Neural progenitor cell (in vitro differentiated cells): ENCODE measurements around the gene SMPDL3B. TPM values are rescaled to one million over a fixed set of nuclear protein-coding genes. Genes with fewer than 3 reads are reported as not detected.
A peak's percentile ranks its signal among the peaks of the same experiment; 100 is the strongest.

Experiments
- DNase-seq: peaks from one replicate; pipeline ENCODE4 v3.0.0-alpha.2; 2016; ENCODE audit warnings: low spot score
- H2AFZ ChIP-seq: fragments of 200-600 bp; sonication (generic); replicated peaks from 2 replicates; pipeline ENCODE4 v1.6.1; 2016; ENCODE audit warnings: antibody characterized with exemption
- H3F3A ChIP-seq: fragments of 200-600 bp; sonication (generic); 2 replicates; pipeline ENCODE4 v1.6.1; 2016; ENCODE audit warnings: antibody characterized with exemption, low read depth
- H3K27ac ChIP-seq: fragments of 200-600 bp; sonication (generic); 2 replicates; pipeline ENCODE4 v1.5.1; 2016; ENCODE audit warnings: mild to moderate bottlenecking
- H3K27me3 ChIP-seq: fragments of 200-600 bp; sonication (generic); 2 replicates; pipeline ENCODE4 v1.6.1; 2016; ENCODE audit warnings: mild to moderate bottlenecking, moderate library complexity
- H3K36me3 ChIP-seq: fragments of 200-600 bp; sonication (generic); 2 replicates; pipeline ENCODE4 v1.5.1; 2016
- H3K4me1 ChIP-seq: fragments of 200-600 bp; sonication (generic); 2 replicates; pipeline ENCODE4 v1.6.1; 2016; ENCODE audit warnings: mixed run types
- H3K4me2 ChIP-seq: fragments of 200-600 bp; sonication (generic); 2 replicates; pipeline ENCODE4 v1.6.1; 2016
- H3K4me3 ChIP-seq: fragments of 200-600 bp; sonication (generic); 2 replicates; pipeline ENCODE4 v1.5.1; 2016
- H3K79me2 ChIP-seq: fragments of 200-600 bp; sonication (generic); 2 replicates; pipeline ENCODE4 v1.6.1; 2016; ENCODE audit warnings: low read depth
- H3K9ac ChIP-seq: fragments of 200-600 bp; sonication (generic); 2 replicates; pipeline ENCODE4 v1.6.1; 2016
- H3K9me3 ChIP-seq: fragments of 200-600 bp; sonication (generic); 2 replicates; pipeline ENCODE4 v1.5.1; 2016; ENCODE audit warnings: low read depth
- H4K20me1 ChIP-seq: fragments of 200-600 bp; sonication (generic); 2 replicates; pipeline ENCODE4 v1.6.1; 2016; ENCODE audit warnings: low read depth
- H3K27ac Mint-ChIP-seq: 3 replicates; pipeline ENCODE4 v1.8.0; 2021; ENCODE audit warnings: mixed read lengths
- H3K27me3 Mint-ChIP-seq: 2 replicates; pipeline ENCODE4 v1.8.0; 2022; ENCODE audit warnings: low read depth, mild to moderate bottlenecking, inconsistent platforms, moderate library complexity, mixed read lengths; ENCODE audit not compliant: insufficient read depth
- H3K36me3 Mint-ChIP-seq: 3 replicates; pipeline ENCODE4 v1.8.0; 2021; ENCODE audit warnings: mixed read lengths
- H3K4me1 Mint-ChIP-seq: 3 replicates; pipeline ENCODE4 v1.8.0; 2021; ENCODE audit warnings: mixed read lengths
- H3K4me3 Mint-ChIP-seq: 3 replicates; pipeline ENCODE4 v1.8.0; 2021; ENCODE audit warnings: mild to moderate bottlenecking, moderate library complexity, mixed read lengths
- H3K9me3 Mint-ChIP-seq: 3 replicates; pipeline ENCODE4 v1.8.0; 2020; ENCODE audit warnings: mixed read lengths
- EZH2 ChIP-seq: fragments of 200-600 bp; sonication (generic); IDR thresholded peaks from 2 replicates; pipeline ENCODE4 v1.6.1; 2017; ENCODE audit warnings: antibody characterized with exemption, mild to moderate bottlenecking, moderate library complexity
- EZH2phosphoT487 ChIP-seq: fragments of 200-600 bp; sonication (generic); IDR thresholded peaks from 2 replicates; pipeline ENCODE4 v1.6.1; 2017; ENCODE audit warnings: antibody characterized with exemption
- total RNA-seq: library from RNA; depleted of rRNA; stranded (reverse); fragments of >200 nt; gene quantifications from 2 replicates; pipeline ENCODE4 v1.2.3, GENCODE V29; 2015; ENCODE audit warnings: low replicate concordance
- TF ChIP-seq, protein P1 (sequence below): fragments of 200-600 bp; sonication (generic); IDR thresholded peaks from 2 replicates; pipeline ENCODE4 v1.5.1; 2017; ENCODE audit warnings: antibody characterized with exemption, mild to moderate bottlenecking

Gene SMPDL3B
- total RNA-seq, 1 donor from 2014 or later = 1.2 TPM

DNA sequence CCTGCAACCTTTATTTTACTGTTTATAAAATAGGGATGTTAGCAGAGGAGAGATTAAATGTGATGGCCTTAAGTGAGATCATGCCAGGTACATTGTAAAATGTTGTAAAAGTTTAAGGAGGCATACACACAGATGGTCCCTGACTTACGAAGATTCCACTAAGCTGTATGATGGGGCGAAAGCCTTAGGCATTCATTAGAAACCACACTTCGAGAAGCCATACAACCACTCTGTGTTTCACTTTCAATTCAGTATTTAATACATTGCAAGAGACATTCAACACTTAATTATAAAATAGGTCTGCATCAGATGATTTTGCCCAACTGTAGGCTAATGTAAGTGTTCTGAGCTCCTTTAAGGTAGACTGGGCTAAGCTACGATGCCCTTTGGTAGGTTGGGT is 3.7 kb downstream of the SMPDL3B start:
- no peaks in the 10 kb centered on the region for H4K20me1 ChIP-seq
- H3K4me2 ChIP-seq = no peak overlapping the region
- Mint-ChIP-seq H3K4me1 (peaks cover 16% of the 10 kb centered on the region), H3K9me3 (no peaks in the 10 kb centered on the region), H3K4me3 (no peak overlapping the region), H3K27ac (no peak overlapping the region), H3K36me3 (no peaks in the 10 kb centered on the region), H3K27me3 (peaks cover 19% of the 10 kb centered on the region)
- peaks cover 14% of the 10 kb centered on the region for H3K27me3 ChIP-seq
- peaks cover 29% of the 10 kb centered on the region for H3F3A ChIP-seq
- H2AFZ ChIP-seq = no peak overlapping the region
- no peak overlapping the region for H3K4me3 ChIP-seq
- no peaks in the 10 kb centered on the region for H3K79me2 ChIP-seq
- no peak for DNase-seq
- no peaks in the 10 kb centered on the region for H3K9me3 ChIP-seq
- TF ChIP-seq EZH2 = no peak
- TF ChIP-seq EZH2phosphoT487 = no peak
- TF ChIP-seq, protein P1, sequence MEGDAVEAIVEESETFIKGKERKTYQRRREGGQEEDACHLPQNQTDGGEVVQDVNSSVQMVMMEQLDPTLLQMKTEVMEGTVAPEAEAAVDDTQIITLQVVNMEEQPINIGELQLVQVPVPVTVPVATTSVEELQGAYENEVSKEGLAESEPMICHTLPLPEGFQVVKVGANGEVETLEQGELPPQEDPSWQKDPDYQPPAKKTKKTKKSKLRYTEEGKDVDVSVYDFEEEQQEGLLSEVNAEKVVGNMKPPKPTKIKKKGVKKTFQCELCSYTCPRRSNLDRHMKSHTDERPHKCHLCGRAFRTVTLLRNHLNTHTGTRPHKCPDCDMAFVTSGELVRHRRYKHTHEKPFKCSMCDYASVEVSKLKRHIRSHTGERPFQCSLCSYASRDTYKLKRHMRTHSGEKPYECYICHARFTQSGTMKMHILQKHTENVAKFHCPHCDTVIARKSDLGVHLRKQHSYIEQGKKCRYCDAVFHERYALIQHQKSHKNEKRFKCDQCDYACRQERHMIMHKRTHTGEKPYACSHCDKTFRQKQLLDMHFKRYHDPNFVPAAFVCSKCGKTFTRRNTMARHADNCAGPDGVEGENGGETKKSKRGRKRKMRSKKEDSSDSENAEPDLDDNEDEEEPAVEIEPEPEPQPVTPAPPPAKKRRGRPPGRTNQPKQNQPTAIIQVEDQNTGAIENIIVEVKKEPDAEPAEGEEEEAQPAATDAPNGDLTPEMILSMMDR = no peak
- peaks cover 23% of the 10 kb centered on the region for H3K4me1 ChIP-seq
- no peak overlapping the region for H3K27ac ChIP-seq
- no peak overlapping the region for H3K9ac ChIP-seq
- H3K36me3 ChIP-seq = no peaks in the 10 kb centered on the region

DNA sequence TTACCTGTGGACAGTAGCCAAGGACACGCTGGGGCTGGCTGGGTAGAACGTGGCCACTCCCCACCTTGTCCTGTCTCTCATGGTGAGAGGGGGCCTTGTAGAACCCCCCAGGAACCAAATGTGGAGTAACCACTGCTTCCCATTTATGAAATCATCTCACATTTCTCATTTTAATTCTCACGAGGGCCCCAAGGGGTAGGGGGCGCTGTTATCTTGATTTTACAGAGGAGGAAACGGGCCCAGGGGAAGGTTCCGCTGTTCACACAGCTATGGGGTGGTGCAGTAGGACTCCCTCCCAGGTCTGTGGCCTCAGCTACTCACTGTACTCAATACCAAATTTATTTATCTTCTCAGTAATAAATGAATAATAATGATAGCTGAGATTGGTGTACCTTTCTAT is 5.5 kb downstream of the SMPDL3B start:
- peaks cover 12% of the 10 kb centered on the region for H3K27me3 ChIP-seq
- TF ChIP-seq EZH2phosphoT487 = no peak
- TF ChIP-seq, protein P1 = peak; percentile 53
- Mint-ChIP-seq H3K27ac (no peak overlapping the region), H3K36me3 (no peaks in the 10 kb centered on the region), H3K4me1 (peaks cover 7% of the 10 kb centered on the region), H3K4me3 (no peak overlapping the region), H3K9me3 (no peaks in the 10 kb centered on the region), H3K27me3 (peaks cover 13% of the 10 kb centered on the region)
- H2AFZ ChIP-seq = no peak overlapping the region
- H3K27ac ChIP-seq = no peak overlapping the region
- no peak overlapping the region for H3K9ac ChIP-seq
- peak; percentile 63 for DNase-seq
- H3K4me2 ChIP-seq = no peak overlapping the region
- H3K4me3 ChIP-seq = no peak overlapping the region
- H3F3A ChIP-seq = peaks cover 21% of the 10 kb centered on the region
- H3K79me2 ChIP-seq = no peaks in the 10 kb centered on the region
- H3K4me1 ChIP-seq = peaks cover 16% of the 10 kb centered on the region
- no peaks in the 10 kb centered on the region for H4K20me1 ChIP-seq
- no peaks in the 10 kb centered on the region for H3K9me3 ChIP-seq
- no peaks in the 10 kb centered on the region for H3K36me3 ChIP-seq

DNA sequence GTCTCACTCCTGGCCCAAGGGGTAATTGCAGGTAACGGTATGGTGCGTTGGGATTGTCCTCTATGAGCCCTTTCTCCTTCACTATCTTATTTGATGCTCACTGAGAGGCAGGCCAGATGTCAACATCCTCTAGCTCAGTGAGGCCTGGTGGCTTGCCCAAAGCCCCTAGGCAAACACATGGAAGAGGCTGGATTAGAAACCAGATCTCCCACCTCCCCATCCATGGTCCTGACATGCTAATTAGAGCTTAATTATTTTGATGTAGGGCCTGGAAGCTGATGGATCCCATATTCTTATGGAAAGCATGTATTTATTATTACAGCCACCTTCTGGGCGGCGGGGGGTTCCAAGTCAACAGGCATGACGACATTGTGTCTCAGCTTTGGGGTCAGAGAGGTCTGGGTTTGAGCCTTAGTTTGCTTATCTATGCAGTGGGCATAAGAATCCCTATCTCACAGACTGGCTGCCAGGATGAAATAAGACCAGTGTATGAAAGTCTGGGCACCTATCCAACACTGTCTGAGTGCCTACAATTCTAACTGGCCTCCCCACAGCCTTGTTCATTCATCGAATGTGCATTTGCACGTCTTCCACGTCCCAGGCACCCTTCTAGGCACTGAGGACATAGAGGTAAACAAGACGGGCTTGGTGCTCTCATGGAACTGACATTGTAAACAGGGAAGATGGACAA is 6.2 kb downstream of the SMPDL3B start:
- H3K4me3 Mint-ChIP-seq = no peak overlapping the region
- no peak overlapping the region for H3K4me3 ChIP-seq
- TF ChIP-seq EZH2phosphoT487 (no peak), EZH2 (no peak)
- TF ChIP-seq, protein P1 = no peak
- no peaks in the 10 kb centered on the region for H3K9me3 Mint-ChIP-seq
- no peaks in the 10 kb centered on the region for H3K36me3 ChIP-seq
- peaks cover 2% of the 10 kb centered on the region for H3K4me1 Mint-ChIP-seq
- H3K27ac ChIP-seq = no peak overlapping the region
- no peak overlapping the region for H3K27ac Mint-ChIP-seq
- H3K79me2 ChIP-seq = no peaks in the 10 kb centered on the region
- H3K4me1 ChIP-seq = peaks cover 11% of the 10 kb centered on the region
- peaks cover 17% of the 10 kb centered on the region for H3F3A ChIP-seq
- H3K9ac ChIP-seq = no peak overlapping the region
- H3K9me3 ChIP-seq = no peaks in the 10 kb centered on the region
- no peaks in the 10 kb centered on the region for H4K20me1 ChIP-seq
- H3K27me3 Mint-ChIP-seq = peaks cover 6% of the 10 kb centered on the region
- H3K4me2 ChIP-seq = no peak overlapping the region
- H2AFZ ChIP-seq = no peak overlapping the region
- H3K27me3 ChIP-seq = peaks cover 4% of the 10 kb centered on the region
- H3K36me3 Mint-ChIP-seq = no peaks in the 10 kb centered on the region
- no peak for DNase-seq
